ENCODE results near the gene TRPV3.

Gene TRPV3

GRCh38 chr17:3590231-3590630 is 32.6 kb upstream of the TRPV3 start:
- Histone ChIP-seq H3K9me2 (ENCODE audit: low read depth, low read length) (no peaks in the 10 kb centered on the region), H3F3A (ENCODE audit: insufficient read depth, low read length) (no peaks in the 10 kb centered on the region), H3K9me3 (ENCODE audit: low read length) (no peaks in the 10 kb centered on the region), H3K36me3 (ENCODE audit: insufficient read depth, low read length) (0 out of 2 replicates have a peak, but pooled peaks cover 3% of the 10 kb centered on the region), H3K4me2 (ENCODE audit: low read length) (no peak overlapping the region), H2AFZ (ENCODE audit: low read length) (no peak overlapping the region), H3K4me1 (ENCODE audit: insufficient read depth, low read length, severe bottlenecking) (no peaks in the 10 kb centered on the region), H3K9ac (ENCODE audit: low read length) (no peak overlapping the region), H3K27ac (ENCODE audit: low read depth, low read length, poor library complexity, severe bottlenecking) (no peak overlapping the region), H3K4me3 (ENCODE audit: low read depth, low read length, poor library complexity, severe bottlenecking) (no peak overlapping the region), H4K20me1 (ENCODE audit: insufficient read depth, low read length) (no peaks in the 10 kb centered on the region), H3K79me2 (ENCODE audit: insufficient read depth, low read length) (no peaks in the 10 kb centered on the region), H3K27me3 (ENCODE audit: insufficient read depth, low read length) (no peaks in the 10 kb centered on the region)
- TF ChIP-seq EZH2 (IDR thresholded peaks at IDR 0.05; ENCODE audit: borderline replicate concordance, low read length) (no peak), CTCF (IDR thresholded peaks at IDR 0.05; ENCODE audit: low read length) (no peak)

- no peaks in the 10 kb centered on the region for H4K20me1 ChIP-seq (ENCODE audit: insufficient read depth, low read length)
- H3K4me2 ChIP-seq (ENCODE audit: low read length), result no peak overlapping the region
- no peaks in the 10 kb centered on the region for H3K4me1 ChIP-seq (ENCODE audit: insufficient read depth, low read length, severe bottlenecking)
- H3K36me3 ChIP-seq (ENCODE audit: insufficient read depth, low read length), result 0 out of 2 replicates have a peak, but pooled peaks cover 3% of the 10 kb centered on the region
- TF ChIP-seq CTCF (IDR thresholded peaks at IDR 0.05; ENCODE audit: low read length) (no peak), EZH2 (IDR thresholded peaks at IDR 0.05; ENCODE audit: borderline replicate concordance, low read length) (no peak)
- no peak overlapping the region for H3K9ac ChIP-seq (ENCODE audit: low read length)
- H3K27ac ChIP-seq (ENCODE audit: low read depth, low read length, poor library complexity, severe bottlenecking), result no peak overlapping the region
- no peaks in the 10 kb centered on the region for H3K9me3 ChIP-seq (ENCODE audit: low read length)
- no peaks in the 10 kb centered on the region for H3K9me2 ChIP-seq (ENCODE audit: low read depth, low read length)
- no peaks in the 10 kb centered on the region for H3K27me3 ChIP-seq (ENCODE audit: insufficient read depth, low read length)
- no peak overlapping the region for H3K4me3 ChIP-seq (ENCODE audit: low read depth, low read length, poor library complexity, severe bottlenecking)
- H2AFZ ChIP-seq (ENCODE audit: low read length), result no peak overlapping the region
- no peaks in the 10 kb centered on the region for H3F3A ChIP-seq (ENCODE audit: insufficient read depth, low read length)
- no peaks in the 10 kb centered on the region for H3K79me2 ChIP-seq (ENCODE audit: insufficient read depth, low read length)
These were observed 32.2 kb upstream of the TRPV3 start for GRCh38 chr17:3589784-3590183.

- no peak overlapping the region for H2AFZ ChIP-seq (ENCODE audit: low read length)
- no peaks in the 10 kb centered on the region for H4K20me1 ChIP-seq (ENCODE audit: insufficient read depth, low read length)
- no peaks in the 10 kb centered on the region for H3K4me1 ChIP-seq (ENCODE audit: insufficient read depth, low read length, severe bottlenecking)
- H3K27ac ChIP-seq (ENCODE audit: low read depth, low read length, poor library complexity, severe bottlenecking), result no peak overlapping the region
- no peaks in the 10 kb centered on the region for H3K27me3 ChIP-seq (ENCODE audit: insufficient read depth, low read length)
- no peaks in the 10 kb centered on the region for H3K79me2 ChIP-seq (ENCODE audit: insufficient read depth, low read length)
- 0 out of 2 replicates have a peak, but pooled peaks cover 3% of the 10 kb centered on the region for H3K36me3 ChIP-seq (ENCODE audit: insufficient read depth, low read length)
- H3K4me3 ChIP-seq (ENCODE audit: low read depth, low read length, poor library complexity, severe bottlenecking), result no peak overlapping the region
- H3K9ac ChIP-seq (ENCODE audit: low read length), result no peak overlapping the region
- no peak overlapping the region for H3K4me2 ChIP-seq (ENCODE audit: low read length)
- H3K9me2 ChIP-seq (ENCODE audit: low read depth, low read length), result no peaks in the 10 kb centered on the region
- TF ChIP-seq EZH2 (IDR thresholded peaks at IDR 0.05; ENCODE audit: borderline replicate concordance, low read length) (no peak), CTCF (IDR thresholded peaks at IDR 0.05; ENCODE audit: low read length) (no peak)
- H3F3A ChIP-seq (ENCODE audit: insufficient read depth, low read length), result no peaks in the 10 kb centered on the region
- no peaks in the 10 kb centered on the region for H3K9me3 ChIP-seq (ENCODE audit: low read length)
These were observed 28.2 kb upstream of the TRPV3 start for GRCh38 chr17:3585826-3586225.
